ENCODE measurements around the gene PTK7.

PTK7 gene

DNA sequence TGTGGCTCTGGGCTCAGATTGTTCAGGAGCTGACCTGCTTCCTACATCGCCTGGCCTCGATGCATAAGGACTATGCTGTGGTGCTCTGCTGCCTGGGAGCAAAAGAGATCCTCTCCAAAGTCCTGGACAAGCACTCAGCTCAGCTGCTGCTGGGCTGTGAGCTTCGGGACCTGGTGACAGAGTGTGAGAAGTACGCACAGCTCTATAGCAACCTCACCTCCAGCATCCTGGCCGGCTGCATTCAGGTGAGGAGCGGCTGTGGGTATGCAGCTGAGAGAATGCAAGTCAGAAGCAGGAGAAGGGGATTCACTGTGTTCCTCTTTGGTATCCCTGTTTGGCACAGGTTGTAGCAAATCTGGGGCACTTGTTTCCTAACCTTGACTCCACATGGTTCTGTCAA is 123.8 kb downstream of the PTK7 start:
- POLR2A ChIA-PET = interaction anchor here (1.0 kb wide), 1 partner anchor 47 kb away, joined by 3 read pairs; no protein-coding TSS in a partner anchor
- CTCF ChIA-PET = no interaction called here
- DNase-seq (ENCODE audit: extremely low spot score) = no peak
- no peak for TF ChIP-seq ARNT (IDR thresholded peaks at IDR 0.05)
- no peak for TF ChIP-seq ZNF384 (IDR thresholded peaks at IDR 0.05)
- no peak for TF ChIP-seq SUZ12 (IDR thresholded peaks at IDR 0.05)
- TF ChIP-seq, protein P1, sequence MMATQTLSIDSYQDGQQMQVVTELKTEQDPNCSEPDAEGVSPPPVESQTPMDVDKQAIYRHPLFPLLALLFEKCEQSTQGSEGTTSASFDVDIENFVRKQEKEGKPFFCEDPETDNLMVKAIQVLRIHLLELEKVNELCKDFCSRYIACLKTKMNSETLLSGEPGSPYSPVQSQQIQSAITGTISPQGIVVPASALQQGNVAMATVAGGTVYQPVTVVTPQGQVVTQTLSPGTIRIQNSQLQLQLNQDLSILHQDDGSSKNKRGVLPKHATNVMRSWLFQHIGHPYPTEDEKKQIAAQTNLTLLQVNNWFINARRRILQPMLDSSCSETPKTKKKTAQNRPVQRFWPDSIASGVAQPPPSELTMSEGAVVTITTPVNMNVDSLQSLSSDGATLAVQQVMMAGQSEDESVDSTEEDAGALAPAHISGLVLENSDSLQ (IDR thresholded peaks at IDR 0.05) = no peak
- TF ChIP-seq TARDBP (IDR thresholded peaks at IDR 0.05) = no peak
- no peak for TF ChIP-seq L3MBTL2 (conservative IDR thresholded peaks at IDR 0.05)
- no peak for TF ChIP-seq CTBP1 (IDR thresholded peaks at IDR 0.05; ENCODE audit: borderline replicate concordance)
- TF ChIP-seq FOXM1 (IDR thresholded peaks at IDR 0.05; ENCODE audit: borderline replicate concordance) = no peak
- TF ChIP-seq FOXK2 (IDR thresholded peaks at IDR 0.05) = no peak
- no peak for TF ChIP-seq SP1 (IDR thresholded peaks at IDR 0.05)
- no peak for TF ChIP-seq LEF1 (IDR thresholded peaks at IDR 0.05; ENCODE audit: borderline replicate concordance)
- no peak for TF ChIP-seq NFRKB (IDR thresholded peaks at IDR 0.05)
- TF ChIP-seq FOXA1 (IDR thresholded peaks at IDR 0.05) = no peak
- no peak for TF ChIP-seq HDGF (IDR thresholded peaks at IDR 0.05; ENCODE audit: borderline replicate concordance)
- TF ChIP-seq BHLHE40 (IDR thresholded peaks at IDR 0.05; ENCODE audit: borderline replicate concordance) = no peak
- TF ChIP-seq ELF4 (IDR thresholded peaks at IDR 0.05) = no peak

DNA sequence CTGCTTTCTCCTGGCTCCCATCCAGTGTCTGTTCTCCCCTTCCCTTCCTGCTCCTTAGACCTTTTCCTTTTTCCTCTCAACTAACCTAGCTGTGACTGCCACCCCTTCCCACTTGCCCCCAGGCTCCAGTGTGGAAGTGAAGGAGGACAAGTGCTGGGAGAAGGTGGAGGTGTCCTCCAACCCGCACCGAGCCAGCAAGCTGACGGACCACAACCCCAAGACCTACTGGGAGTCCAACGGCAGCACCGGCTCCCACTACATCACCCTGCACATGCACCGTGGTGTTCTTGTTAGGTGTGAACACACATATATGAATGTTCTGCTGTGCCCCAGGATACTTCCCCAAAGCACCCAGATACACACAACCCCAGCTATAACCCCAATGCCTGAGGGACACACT is 124.4 kb downstream of the PTK7 start:
- ChIA-PET POLR2A (interaction anchor here (1.0 kb wide), 1 partner anchor 16 kb away, joined by 4 read pairs; no protein-coding TSS in a partner anchor), CTCF (no interaction called here)
- DNase-seq (ENCODE audit: extremely low spot score) = no peak
- TF ChIP-seq FOXM1 (IDR thresholded peaks at IDR 0.05; ENCODE audit: borderline replicate concordance) (no peak), ARNT (IDR thresholded peaks at IDR 0.05) (no peak), FOXK2 (IDR thresholded peaks at IDR 0.05) (no peak), SUZ12 (IDR thresholded peaks at IDR 0.05) (no peak), ELF4 (IDR thresholded peaks at IDR 0.05) (no peak), TARDBP (IDR thresholded peaks at IDR 0.05) (no peak)
- TF ChIP-seq, protein P1 (IDR thresholded peaks at IDR 0.05) = no peak

DNA sequence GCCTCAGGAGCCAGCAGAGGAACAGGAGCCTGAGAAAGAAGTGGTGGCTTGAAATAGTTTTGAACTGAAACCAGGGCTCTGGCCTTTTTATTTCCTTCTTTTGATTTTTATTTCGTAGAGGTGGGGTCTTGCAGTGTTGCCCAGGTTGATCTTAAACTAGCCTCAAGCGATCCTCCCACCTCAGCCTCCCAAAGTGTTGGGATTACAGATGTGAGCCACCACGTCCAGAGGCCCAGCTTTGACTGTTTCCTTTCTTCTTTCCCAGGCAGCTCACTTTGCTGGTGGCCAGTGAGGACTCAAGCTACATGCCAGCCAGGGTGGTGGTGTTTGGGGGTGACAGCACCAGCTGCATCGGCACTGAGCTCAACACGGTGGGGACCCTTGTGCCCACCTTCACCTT is 126.3 kb downstream of the PTK7 start:
- TF ChIP-seq ARNT (IDR thresholded peaks at IDR 0.05) (no peak), FOXK2 (IDR thresholded peaks at IDR 0.05) (no peak), CTBP1 (IDR thresholded peaks at IDR 0.05; ENCODE audit: borderline replicate concordance) (no peak), FOXA1 (IDR thresholded peaks at IDR 0.05) (no peak), HDGF (IDR thresholded peaks at IDR 0.05; ENCODE audit: borderline replicate concordance) (no peak), BHLHE40 (IDR thresholded peaks at IDR 0.05; ENCODE audit: borderline replicate concordance) (no peak), FOXM1 (IDR thresholded peaks at IDR 0.05; ENCODE audit: borderline replicate concordance) (no peak), SUZ12 (IDR thresholded peaks at IDR 0.05) (no peak), ELF4 (IDR thresholded peaks at IDR 0.05) (no peak), LEF1 (IDR thresholded peaks at IDR 0.05; ENCODE audit: borderline replicate concordance) (no peak), SP1 (IDR thresholded peaks at IDR 0.05) (no peak), ZNF384 (IDR thresholded peaks at IDR 0.05) (no peak), NFRKB (IDR thresholded peaks at IDR 0.05) (no peak), L3MBTL2 (conservative IDR thresholded peaks at IDR 0.05) (no peak), TARDBP (IDR thresholded peaks at IDR 0.05) (no peak)
- TF ChIP-seq, protein P1 (IDR thresholded peaks at IDR 0.05) = no peak
- ChIA-PET POLR2A (interaction anchor here (0.9 to 1.4 kb wide), 3 partner anchors 20 to 35 kb away, joined by 3 to 5 read pairs (median 3); partner anchors contain the start of gene CUL9), CTCF (no interaction called here)
- DNase-seq (ENCODE audit: extremely low spot score) = no peak

DNA sequence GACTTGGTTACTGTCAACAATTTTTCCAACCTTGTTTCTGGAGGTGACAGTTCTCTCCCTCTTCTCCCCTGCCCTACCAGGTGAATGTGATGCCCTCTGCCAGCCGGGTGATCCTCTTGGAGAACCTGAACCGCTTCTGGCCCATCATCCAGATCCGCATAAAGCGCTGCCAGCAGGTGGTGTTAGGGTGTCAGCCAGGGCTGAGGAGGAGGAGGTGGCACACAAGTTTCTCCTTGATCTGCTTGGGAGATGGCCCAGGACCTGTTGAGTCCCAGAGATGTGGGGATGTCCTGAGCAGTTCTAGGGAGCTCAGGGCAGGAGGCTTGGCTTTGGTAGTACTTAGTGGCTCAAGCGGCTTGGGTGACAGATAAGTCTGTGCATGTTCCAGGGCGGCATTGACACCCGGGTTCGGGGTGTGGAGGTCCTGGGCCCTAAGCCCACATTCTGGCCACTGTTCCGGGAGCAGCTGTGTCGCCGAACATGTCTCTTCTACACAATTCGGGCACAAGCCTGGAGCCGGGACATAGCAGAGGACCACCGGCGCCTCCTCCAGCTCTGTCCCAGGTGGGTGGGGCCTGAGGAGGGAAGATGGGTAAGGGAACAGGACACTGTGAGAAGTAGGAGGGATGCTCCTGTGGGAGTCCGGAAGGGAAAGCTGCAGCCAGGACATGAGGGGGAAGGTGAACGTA is 127.1 kb downstream of the PTK7 start:
- CTCF ChIA-PET = interaction anchor here (0.6 kb wide), 1 partner anchor 274 kb away, joined by 3 read pairs; the partner anchor contains the start of gene CNPY3
- no peak for TF ChIP-seq LEF1 (IDR thresholded peaks at IDR 0.05; ENCODE audit: borderline replicate concordance)
- no peak for TF ChIP-seq ELF4 (IDR thresholded peaks at IDR 0.05)
- TF ChIP-seq, protein P1 (IDR thresholded peaks at IDR 0.05) = no peak
- no peak for TF ChIP-seq NFRKB (IDR thresholded peaks at IDR 0.05)
- TF ChIP-seq ARNT (IDR thresholded peaks at IDR 0.05) = no peak
- no peak for TF ChIP-seq TARDBP (IDR thresholded peaks at IDR 0.05)
- no peak for TF ChIP-seq ZNF384 (IDR thresholded peaks at IDR 0.05)
- TF ChIP-seq FOXM1 (IDR thresholded peaks at IDR 0.05; ENCODE audit: borderline replicate concordance) = no peak
- no peak for TF ChIP-seq SP1 (IDR thresholded peaks at IDR 0.05)
- TF ChIP-seq CTBP1 (IDR thresholded peaks at IDR 0.05; ENCODE audit: borderline replicate concordance) = no peak
- no peak for TF ChIP-seq FOXK2 (IDR thresholded peaks at IDR 0.05)
- TF ChIP-seq L3MBTL2 (conservative IDR thresholded peaks at IDR 0.05) = no peak
- no peak for TF ChIP-seq SUZ12 (IDR thresholded peaks at IDR 0.05)
- TF ChIP-seq BHLHE40 (IDR thresholded peaks at IDR 0.05; ENCODE audit: borderline replicate concordance) = no peak
- no peak for TF ChIP-seq FOXA1 (IDR thresholded peaks at IDR 0.05)
- TF ChIP-seq HDGF (IDR thresholded peaks at IDR 0.05; ENCODE audit: borderline replicate concordance) = no peak
- POLR2A ChIA-PET = interaction anchor here (0.5 to 1.1 kb wide), 2 partner anchors 35 to 49 kb away, joined by 3 read pairs; no protein-coding TSS in a partner anchor
- no peak for DNase-seq (ENCODE audit: extremely low spot score)

DNA sequence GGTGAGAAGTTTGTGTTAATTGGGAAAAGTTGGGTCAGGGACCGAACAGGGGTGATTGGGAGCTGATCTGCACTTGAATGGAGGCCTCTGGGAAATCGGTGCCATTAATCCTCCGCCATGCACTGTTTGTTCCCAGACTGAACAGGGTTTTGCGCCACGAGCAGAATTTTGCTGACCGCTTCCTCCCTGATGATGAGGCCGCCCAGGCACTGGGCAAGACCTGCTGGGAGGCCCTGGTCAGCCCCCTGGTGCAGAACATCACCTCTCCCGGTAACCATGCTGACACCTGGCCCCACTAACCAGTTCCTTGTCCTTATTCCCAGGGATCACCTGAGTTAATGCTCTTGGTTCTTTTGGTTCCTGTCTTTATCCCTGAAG is 127.6 kb downstream of the PTK7 start:
- ChIA-PET POLR2A (no interaction called here), CTCF (interaction anchor here (0.6 kb wide), 1 partner anchor 274 kb away, joined by 3 read pairs; the partner anchor contains the start of gene CNPY3)
- DNase-seq (ENCODE audit: extremely low spot score) = no peak
- TF ChIP-seq L3MBTL2 (conservative IDR thresholded peaks at IDR 0.05) (no peak), ZNF384 (IDR thresholded peaks at IDR 0.05) (no peak), CTBP1 (IDR thresholded peaks at IDR 0.05; ENCODE audit: borderline replicate concordance) (no peak), LEF1 (IDR thresholded peaks at IDR 0.05; ENCODE audit: borderline replicate concordance) (no peak), ARNT (IDR thresholded peaks at IDR 0.05) (no peak), BHLHE40 (IDR thresholded peaks at IDR 0.05; ENCODE audit: borderline replicate concordance) (no peak), TARDBP (IDR thresholded peaks at IDR 0.05) (no peak), ELF4 (IDR thresholded peaks at IDR 0.05) (no peak), FOXA1 (IDR thresholded peaks at IDR 0.05) (no peak), HDGF (IDR thresholded peaks at IDR 0.05; ENCODE audit: borderline replicate concordance) (no peak), FOXM1 (IDR thresholded peaks at IDR 0.05; ENCODE audit: borderline replicate concordance) (no peak), SP1 (IDR thresholded peaks at IDR 0.05) (no peak), NFRKB (IDR thresholded peaks at IDR 0.05) (no peak), FOXK2 (IDR thresholded peaks at IDR 0.05) (no peak), SUZ12 (IDR thresholded peaks at IDR 0.05) (no peak)
- TF ChIP-seq, protein P1 (IDR thresholded peaks at IDR 0.05) = no peak

All from HEK293T (cell line).